AG08395 (cell line): ENCODE results near the gene DLX4.
A peak's percentile ranks its signal among the peaks of the same experiment; 100 is the strongest.

ENCODE experiments used
- DNase-seq: peaks from one replicate; pipeline ENCODE4 v3.0.0; 2012; ENCODE audit warnings: mixed read lengths, low spot score

DLX4 gene

DNA sequence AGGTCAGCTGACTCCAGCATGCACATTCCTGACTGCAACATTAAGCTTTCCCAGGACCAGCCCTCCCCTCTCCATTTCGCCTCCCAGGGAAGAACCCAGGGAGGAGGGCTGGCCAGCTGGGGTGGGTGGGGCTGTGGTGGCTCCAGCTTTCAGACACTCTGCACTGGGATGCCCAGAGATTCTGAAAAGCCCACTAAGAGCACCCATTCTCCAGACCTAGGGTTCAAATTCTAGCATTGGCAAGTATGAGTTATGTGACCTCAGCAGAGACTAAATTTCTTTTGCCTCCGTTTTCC, 18.2 kb downstream of the DLX4 start:
- no peak for DNase-seq

DNA sequence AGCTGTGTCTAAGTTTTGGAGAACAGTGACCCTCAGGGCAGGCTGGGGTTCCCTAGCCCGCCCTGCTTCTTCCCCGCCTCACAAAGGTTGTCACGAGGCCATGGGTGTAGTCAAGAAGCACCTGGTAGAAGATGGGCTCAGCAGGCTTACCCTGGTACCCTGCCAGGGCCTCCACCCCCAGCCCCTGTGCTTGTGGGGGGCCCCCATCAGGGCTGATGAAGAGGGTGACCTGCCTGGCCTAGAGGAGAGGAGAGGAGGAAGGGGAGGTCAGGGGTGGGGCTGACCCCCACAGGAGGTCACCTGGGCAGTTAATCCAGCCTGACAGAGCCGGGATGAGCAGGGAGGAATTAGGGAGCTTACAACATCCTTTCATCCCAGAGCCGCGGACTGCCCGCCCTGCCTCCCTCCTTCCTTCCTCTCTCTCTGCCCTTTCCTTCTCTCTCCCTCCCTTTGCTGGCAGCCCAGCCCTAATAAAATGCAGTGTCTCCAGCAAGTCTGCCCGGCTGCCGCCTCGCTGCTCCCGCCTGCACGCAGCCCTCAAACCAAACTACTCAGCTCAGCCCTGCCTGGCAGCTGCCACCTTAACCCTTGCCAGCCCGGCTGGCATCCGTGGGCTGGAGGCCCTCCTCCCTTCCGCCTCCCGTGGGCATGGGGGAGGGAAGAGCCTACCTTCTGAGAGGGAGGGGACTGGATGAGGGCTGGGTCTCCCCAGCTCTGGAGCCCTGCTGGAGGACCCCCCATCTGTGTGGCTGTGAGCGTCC, 18.9 kb downstream of the DLX4 start:
- DNase-seq = peak; percentile 81

DNA sequence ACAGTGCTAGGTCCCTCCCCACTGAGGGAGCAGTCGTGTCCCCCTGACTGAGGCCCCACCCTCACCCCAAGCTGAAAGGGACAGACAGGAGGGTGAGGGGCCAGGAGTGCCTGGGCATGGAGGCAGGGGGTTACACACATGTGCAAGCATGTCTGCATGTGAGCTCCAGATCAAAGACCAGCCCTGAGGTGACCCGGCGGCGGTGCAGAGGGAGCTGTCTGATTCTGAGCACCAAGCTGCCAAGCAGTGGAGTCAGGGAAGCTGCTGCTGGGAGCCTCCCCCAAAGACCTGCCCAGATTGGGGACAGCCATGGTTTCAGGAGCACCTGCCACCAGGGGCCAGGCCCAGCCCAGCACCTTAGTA, 20.5 kb downstream of the DLX4 start:
- no peak for DNase-seq

DNA sequence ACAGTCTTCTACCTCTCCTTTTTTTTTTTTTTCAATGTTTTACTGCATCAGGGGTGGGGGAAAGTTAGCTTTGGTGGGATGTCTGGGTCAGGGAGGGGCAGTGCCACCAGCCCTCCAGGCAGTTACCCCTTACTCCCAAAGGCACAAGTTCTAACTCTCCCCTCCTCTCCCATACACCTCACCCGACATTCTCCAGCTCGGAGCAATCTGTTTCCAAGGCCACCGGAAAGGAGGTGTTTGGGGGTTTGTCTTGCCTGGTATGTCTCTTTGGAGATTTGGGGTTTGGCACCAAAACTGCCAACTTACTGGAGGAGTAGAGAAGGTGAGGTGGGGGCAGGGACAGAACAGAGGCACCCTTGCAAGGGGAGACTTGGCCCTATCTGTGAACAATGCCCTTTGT, 21.3 kb downstream of the DLX4 start:
- DNase-seq = no peak

DNA sequence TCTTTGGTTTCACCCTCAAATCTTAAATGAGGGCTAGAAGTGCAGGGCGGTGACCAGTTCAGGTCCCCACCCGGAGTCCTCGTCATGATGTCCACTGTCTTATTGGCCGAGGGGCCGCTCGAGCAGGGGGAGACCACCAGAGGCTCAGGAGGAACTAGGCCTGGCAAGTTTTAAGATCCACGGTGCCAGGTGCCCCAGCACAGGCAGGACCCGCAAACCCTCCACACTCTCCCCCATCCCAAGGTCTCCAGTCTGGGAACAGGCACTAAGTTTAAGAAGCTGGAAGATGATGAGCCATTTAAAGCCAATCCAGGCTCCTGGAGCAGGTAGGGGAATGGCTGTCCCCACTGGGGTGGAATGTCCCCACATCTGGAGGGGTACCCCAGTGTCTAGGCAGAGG, 21.9 kb downstream of the DLX4 start:
- DNase-seq = no peak

DNA sequence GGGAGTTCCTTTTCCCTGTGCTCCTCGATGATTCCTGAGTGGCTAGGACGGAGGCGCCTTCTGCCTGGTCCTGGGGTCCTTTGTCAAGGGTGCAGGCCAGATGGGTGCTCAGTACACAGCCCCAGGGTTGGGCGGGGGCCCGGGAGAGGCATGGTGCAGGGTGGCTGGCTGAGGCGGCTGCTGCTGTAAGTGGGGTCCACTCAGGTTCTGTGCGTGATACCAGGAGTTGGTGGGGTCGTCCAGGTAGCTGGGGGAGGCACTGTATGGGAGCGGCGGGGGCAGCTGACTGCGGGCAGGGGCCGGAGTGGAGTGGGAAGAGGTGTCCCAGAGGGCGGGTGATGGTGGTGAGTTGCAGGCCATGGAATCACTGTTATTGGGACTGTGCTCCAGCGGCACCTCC, 22.4 kb downstream of the DLX4 start:
- DNase-seq = no peak

DNA sequence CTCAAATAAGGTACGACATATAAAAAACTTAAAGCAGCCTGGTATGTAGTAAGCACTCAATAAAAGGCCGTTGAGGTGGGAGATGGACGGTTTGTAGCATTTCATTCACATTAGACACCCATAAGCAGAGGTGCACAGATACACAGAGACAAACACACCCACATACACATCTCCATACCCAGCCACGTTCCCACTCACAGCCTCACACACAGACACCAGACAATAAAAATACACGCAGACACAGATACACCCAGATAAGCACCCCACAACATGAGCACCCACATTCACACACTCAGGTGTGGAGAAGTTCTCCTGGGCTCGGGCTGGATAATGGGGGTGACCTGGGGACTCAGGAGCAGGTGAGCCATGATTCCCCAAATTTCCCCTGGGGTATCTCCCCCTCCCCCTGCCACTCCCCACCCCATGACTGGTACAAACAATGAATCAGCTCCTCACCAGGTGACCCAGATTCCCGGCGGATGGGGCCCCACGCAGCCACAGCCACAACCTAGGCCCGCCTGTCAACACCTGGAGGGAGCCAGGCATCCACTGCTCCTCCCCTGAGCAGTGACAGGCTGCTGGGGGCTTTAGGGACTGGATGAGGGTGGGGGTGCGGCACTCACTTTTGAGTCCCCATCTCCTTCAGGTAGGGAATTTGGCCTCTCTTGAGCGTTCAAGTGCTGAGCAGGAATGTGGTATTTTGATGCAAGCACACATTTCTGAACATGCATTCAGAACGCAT, 23.4 kb downstream of the DLX4 start:
- DNase-seq = no peak

DNA sequence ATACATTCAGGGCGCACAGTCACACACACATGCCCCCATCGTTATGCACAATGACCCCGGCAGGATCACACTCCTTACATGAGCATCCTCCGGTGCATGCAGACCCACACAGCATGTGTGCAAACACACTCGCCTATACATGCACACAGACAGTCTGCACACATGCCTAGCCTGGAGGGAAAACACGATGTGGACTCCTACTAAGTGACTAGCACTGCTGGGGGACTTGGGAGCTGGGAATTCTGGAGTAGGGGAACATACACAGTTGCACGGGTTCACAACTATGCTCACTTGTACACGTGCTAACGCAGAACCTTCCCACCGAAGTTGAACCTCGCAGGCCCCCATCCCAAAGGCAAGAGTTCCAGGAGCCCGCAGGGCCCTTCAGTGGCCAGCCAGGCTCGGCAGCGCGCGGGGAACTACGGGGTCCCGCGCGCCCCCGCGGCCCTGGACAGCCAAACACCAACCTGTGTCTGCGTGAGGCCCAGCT, 24.0 kb downstream of the DLX4 start:
- no peak for DNase-seq

DNA sequence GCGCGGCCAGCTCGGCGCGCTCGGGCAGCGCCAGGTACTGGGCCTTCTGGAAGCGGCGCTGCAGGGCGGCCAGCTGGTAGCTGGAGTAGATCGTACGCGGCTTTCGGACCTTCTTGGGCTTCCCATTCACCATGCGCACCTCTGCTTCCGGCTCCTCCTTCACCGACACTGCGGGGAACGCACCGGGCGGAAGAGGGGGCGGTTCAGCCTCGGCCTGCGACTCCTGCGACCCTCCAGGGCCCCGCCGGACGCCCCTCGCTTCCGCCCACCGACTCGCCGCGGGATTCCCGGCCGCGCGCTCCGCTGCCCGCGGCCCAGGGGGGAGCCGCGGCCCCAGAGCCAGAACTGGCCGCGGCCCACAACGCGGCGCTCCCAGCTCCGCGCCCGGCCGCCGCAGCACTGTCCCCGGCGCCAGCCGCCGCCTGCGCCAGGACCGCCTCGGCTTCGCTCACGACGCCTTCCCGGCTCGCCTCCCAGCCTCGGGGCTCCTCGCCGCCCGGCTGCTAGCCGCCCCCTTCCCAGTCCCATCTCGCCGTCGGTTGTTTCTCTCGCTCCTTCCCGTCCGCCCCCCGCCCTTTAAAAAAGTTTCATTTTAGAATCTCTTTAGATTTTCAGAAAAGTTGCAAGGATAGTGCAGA, 24.6 kb downstream of the DLX4 start:
- no peak for DNase-seq

DNA sequence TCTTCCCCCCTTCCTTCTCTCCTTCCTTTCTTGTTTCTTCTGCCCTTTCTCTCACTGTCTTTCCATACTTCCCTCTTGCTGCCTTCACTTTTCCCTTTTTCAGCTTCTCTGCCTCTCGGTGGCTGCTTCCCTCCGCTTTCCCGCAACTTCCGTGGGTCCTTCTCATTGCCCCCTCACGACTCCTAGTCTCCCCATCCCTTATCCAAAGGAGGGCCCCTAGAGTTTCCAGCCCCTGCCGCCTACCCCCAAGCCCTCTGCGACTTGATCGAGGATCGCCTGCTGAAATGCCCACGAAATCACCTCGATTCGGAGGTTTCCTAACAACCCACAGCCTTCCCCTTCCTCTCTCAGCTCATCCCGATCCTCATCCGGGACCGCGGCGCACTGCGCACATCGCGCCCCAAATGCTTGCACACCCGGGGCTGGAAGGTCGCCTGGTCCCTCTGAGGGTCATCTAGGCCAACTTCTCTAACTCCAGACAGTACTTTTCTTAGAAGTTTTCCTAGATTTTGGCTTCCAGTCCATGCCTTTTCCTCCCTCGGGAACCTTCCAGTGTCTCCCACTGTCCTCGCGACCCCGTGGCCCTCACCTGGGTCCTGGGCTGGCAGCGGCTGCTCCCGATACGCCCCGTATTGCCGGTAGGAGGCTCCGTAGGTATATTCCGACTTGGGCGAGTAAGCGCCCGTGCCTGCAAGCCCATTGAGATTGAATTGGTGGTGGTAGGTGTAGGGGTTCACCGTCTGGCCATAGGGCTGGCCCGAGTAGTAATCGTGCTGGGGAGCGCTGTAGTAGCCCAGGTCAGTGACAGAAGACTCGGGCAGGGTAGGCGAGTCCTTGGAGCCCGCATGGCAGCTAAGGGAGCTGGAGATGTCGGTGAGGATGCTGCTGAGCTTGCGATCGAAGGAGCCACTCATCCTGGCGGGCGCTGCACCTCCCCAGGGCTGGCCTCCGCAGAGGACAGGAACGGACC, 25.4 kb downstream of the DLX4 start:
- DNase-seq = no peak

DNA sequence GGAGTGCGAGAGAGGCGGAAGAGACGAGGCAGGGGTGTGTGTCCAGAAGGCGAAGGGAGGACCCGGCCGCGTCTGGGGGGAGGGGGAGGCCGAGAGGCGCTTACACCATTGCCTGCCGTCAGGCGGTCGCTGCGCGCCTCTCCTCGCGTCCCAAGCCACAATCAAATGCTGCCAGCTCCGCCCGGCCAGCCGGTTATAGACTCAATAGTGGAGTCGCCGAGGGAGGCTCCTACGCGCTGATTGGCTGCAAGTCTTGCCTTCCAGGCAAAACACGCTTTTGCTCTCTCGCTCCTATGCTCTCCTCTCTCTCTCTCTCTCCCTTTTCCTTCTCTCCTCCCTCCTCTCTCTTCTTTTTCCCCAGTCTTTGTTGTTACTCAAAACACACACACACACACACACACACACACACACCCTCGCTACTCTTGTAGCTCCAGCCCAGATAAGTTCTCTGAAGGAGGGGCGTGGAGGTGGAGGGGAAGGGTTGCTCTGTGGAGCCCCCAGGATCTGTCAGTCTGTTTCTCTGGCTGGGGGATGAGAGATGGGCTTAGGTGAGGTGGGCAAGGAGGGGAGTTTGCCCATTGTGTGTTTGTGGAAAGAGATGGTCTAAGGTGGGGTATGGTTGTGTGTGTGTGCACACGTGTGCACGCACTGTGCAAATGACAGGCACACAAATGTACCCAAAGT, 26.2 kb downstream of the DLX4 start, which contains the start of gene DLX3:
TSS of gene DLX3 (minus strand) at position 170 of the 684 bp plus-strand sequence. CDS start 226 bp downstream, outside the sequence.
- DNase-seq = peak; percentile 83

DNA sequence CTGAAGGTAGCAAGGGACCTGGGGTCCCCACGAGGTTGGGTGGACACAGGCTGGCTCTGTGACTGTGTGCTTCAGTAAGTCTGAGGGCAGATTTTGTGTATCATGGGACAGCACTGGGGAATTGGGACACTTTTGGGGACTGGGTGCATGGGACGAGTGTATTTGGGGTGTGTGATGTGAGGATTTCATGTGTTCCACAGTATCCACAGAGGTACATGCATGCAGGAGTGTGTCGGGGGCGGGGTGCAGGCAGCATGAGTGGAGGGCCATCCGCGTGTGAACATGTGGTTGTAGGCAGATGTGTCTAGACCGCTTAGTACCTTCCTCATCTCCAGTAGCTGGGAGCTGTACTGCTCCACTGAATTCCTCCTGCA, 27.1 kb downstream of the DLX4 start:
- no peak for DNase-seq

DNA sequence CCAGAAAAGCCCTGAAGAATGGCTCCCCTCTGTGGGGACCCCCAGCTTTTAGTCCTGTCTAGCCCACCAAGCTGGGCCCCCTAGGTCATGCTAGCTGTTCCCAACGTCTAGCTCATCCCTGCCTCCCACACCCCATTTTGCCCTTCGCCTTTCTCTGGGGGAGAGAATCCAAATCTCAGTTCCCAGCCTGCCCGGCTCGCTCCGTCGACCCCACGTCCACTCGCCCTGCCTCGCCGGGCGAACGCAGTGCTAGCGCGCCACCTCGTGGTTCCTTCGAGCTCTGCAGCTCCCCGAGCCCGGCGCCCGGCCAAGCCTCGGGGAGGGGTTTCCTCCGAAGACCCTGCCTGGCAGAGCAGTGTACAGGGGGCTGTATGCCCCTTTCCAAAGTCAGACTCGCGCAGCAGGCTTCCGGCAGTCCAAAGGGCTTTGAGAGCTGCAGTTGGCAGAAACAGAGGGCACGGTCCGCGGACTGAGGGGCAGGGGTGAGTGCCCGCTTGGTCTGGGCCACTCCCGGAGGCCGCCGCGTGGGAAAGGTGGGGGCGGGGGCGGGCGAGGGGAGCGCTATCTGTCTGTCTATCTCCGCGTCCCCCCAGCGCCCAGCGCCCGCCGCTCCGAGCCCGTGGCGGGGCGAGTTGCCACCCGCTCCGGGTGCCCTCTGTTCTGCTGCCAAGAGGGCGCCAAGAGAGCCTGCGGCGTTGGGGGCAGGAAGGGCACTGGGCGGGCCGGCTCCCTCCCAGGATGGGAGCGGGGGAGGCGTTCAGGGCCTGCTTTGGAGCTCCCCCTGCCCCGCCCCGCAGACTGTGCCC, 27.7 kb downstream of the DLX4 start:
- DNase-seq = peak; percentile 71

DNA sequence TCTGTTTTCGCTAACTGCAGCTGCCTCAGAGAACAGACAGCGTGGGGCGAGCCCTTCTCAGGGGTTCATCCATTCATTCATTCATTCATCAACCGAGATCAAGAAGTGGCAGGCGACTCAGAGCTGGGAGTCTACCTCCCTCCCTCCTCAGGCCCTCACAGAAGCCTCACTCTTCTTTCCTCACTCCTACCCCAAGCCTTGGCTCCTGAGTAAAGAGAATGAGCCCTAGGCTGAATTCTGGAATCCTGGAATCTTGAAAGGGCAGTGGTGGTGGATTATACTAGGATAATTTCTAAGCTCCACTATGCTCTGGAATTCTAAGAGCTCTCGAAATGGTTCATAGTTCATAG, 28.3 kb downstream of the DLX4 start:
- no peak for DNase-seq

DNA sequence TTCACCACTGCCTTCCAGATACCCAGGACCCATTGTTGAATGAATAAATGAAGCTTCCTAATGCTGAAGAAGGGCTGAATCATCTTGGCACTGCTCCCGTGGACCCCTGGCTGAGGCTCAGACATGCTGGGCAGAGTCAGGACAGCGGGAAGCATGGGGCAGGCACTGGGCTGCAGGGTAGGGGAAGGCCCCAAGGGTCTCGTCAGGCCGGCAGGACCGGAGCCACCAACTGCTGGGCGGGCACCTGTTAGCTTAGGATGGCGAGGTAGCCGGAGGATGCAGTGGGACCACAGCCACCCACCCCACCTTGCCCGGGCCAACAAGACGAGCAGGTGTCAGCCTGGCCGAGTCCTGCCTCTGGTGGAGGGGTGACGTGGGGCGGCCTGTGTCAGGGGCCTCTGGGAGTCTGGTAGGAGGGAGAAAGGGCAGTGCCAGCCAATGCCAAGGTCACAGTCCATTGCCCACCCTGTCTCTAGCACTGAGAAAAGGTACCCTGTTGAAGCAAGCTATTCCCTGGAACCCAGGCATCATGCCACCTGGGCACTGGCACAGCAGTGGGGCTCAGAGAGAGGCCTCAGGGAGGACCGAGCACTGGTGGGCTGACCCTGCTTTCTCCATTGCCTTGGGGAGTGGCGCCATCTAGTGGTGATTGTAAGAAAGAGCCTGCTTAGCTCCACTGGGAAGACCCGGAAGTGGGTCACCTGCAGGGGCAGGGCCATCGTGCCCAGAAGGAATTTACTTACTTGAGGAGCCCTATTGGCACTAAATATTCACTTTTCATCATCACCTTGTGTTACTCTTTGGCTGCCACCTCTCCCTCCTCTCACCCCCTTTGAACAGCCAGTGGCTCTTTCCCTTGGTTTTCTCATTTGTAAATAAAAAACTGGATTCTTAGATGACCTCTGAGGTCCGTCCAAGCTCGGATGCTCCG, 29.0 kb downstream of the DLX4 start:
- peak; percentile 87 for DNase-seq

DNA sequence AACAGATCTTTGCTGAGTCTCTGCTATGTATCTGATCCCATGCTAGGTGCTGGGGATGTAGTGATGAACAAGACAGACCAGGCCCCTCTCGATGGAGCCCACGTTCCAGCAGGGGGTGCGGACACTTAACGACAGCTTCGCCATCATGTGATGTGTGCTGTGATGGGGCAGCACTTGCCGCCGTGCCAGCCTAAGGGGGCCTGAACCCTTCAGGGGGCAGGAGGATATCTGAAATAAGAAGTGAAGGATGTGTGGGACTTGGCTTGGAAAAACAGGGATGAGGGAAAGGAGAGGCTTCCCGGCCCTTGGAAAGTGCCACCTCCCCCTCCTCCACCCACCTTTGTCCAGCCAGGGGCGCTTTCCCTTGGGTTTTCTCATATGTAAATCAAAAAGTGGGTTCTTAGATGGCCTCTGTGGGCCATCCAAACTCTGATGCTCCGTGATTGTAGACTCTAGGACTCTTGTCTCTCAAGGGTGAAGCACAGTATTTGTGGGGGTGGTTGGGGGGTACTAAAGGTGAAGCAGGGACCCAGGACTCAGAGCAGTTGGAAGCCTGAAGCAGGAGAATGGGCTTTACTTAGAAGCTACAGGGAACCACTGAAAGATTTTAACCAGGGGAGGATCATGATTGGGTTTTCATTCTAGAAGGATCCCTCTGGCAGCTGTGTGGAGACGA, 30.0 kb downstream of the DLX4 start:
- DNase-seq = no peak

DNA sequence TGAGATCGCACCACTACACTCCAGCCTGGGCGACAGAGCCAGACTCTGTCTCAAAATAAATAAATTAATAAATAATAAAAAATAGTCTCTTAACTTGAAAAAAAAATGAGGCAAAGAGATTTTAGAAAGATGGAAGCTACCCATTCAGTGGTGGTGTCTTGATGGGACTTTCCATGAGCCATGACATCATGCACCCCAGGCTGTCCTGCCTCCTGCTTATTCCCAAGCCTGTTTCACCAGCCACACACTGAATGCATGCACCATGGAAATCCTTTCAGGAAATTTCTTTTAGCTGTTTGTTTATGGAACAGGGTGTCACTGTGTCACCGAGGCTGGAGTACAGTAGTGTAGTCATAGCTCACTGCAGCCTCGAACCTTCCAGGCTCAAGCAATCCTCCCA, 34.9 kb downstream of the DLX4 start:
- DNase-seq = no peak

DNA sequence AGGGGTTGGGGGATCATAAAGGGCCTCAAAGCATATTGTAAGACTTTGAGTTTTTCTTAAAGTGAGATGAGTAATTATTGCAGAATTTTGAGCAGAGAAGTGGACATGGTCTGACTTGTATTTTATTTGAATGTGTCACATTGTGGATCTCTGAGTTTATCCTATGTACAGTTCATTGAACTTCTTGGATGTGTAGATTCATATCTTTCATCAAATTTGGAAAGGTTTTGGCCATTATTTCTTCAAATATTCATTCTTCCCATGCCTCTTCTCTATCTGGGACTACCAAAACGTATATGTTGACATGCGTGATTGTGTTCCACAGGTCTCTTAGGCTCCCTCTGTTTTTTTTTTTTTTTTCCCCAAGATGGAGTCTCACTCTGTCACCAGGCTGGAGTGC, 40.3 kb downstream of the DLX4 start:
- no peak for DNase-seq

DNA sequence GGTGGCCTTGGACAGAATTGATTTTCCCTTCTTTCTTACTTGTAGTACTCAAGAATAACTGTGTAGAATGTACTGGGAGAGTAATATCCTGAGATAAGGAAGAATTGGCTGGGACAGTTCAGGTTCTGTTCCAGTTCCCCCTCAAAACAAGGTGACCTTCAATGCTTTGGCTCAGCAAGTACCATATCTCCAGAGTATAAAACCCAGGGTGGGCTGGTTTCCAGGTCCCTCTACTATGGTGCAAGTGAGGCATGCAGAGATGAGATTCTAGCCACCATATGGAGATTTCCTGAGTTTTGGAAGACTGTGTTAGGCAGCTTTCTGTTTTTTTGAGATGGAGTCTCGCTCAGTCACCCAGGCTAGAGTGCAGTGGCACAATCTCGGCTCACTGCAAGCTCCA, 44.1 kb downstream of the DLX4 start:
- DNase-seq = no peak
